Dermis microvascular lymphatic vessel endothelial cell (primary cell): ENCODE measurements around the gene SURF1. TPM values are rescaled to one million over a fixed set of nuclear protein-coding genes. Genes with fewer than 3 reads are reported as not detected.
"Not testable (repeated sequence)": the region's sequence is repeated elsewhere in the genome, so short reads cannot be mapped to it uniquely, and the experiment has no call there.

ENCODE experiments used
- DNase-seq, 2 donors: peaks; one replicate each; pipeline versions ENCODE4 v3.0.0 to v3.0.0-alpha.2; 2010; ENCODE audit warnings: low read depth in 2 of 2
- total RNA-seq: library from RNA; depleted of rRNA; stranded (reverse); fragments of >200 nt; gene quantifications from 2 replicates; pipeline ENCODE4 v1.2.1, GENCODE V29; 2014

The SURF1 gene
- total RNA-seq, 1 donor from 2014 or later, result 21.6 TPM

DNA sequence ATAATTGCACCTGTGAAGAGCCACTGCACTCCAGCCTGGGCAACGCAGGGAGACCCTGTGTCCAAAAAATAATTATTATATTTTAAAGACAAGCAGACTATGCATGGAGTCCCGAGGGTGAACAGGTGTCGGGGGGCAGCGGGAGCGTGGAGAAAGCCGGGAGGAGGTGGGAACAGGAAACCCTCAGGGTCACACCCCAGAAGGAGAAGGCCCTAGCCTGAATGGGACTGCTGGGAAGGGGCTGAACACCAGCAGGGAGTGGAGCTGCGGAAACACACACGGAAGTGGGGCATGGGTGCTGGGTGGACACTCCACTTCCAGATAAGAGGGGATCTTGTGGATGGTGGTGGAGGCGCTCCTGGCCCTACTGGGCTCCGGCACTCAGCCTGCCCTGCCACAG is 33.1 kb downstream of the SURF1 start:
- no peak for DNase-seq

GRCh38 chr9:133322701-133323100 is 33.6 kb downstream of the SURF1 start:
- no peak for DNase-seq

GRCh38 chr9:133321411-133321935 is 34.8 kb downstream of the SURF1 start:
- no peak for DNase-seq

DNA sequence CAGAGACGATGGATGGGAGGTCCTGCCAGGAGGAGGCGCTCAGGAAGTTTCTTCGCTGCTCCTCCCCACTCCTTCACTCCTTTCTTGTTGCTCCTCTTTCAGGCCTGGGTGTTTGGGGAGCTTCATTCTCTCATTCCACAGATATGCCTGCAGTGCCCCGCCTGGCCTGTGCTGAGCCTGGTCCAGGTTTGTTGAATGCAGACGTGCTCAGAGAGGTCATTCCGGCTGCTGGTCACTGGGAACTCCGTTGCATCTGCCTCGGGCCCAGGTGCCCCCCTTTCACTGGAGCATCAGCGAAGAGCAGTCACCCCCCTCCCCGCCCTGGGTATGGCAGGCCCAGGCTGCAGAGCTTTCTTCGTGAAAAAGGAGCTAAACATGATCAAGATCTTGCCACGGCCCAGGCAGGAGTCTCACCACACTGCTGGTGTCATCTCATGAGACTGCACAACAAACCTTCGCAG is 35.8 kb downstream of the SURF1 start:
- DNase-seq, result no peak

DNA sequence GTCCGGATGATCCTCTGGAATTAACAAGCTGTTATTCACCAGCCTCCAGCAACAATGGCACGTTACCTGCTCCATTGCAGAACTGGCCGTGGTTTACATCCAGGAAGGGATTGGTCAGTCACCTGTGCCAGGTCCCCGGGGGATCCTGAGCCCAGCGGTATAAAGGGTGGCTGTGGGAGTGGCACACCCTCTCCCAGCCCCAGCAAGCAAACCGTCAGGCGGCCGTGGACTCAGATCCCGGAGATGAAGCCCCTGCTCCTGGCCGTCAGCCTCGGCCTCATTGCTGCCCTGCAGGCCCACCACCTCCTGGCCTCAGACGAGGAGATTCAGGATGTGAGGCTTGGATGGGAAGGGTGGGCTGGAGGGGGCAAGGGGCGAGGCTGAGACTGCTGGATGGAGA is 38.7 kb downstream of the SURF1 start:
- DNase-seq, result not testable (repeated sequence)

- DNase-seq, result no peak
Measured at GRCh38 chr9:133315997-133316396, 40.3 kb downstream of the SURF1 start.

GRCh38 chr9:133309608-133310007 is 46.7 kb downstream of the SURF1 start:
- no peak for DNase-seq

DNA sequence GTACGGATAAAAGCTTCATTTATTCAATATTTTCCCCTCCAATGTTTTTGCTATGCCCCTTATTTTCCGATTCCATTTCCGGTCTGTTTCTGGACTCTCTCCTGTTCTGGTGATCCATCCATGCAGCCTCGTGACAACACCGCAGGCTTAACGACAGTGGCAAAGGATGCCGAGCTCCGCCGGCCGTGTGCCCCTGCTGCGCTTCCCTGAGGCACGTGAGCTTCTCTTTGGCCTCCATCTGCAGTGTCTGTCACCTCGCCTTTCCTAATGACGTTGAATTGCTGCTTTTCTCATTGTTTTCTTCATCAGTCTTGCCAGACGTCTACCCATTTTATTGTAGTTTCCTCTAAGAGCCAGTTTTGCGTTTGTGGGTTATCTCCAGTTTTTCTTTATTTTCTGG is 49.0 kb downstream of the SURF1 start:
- DNase-seq, result no peak

- peak in 1 of 2 donors; percentile 50 for DNase-seq
Measured at GRCh38 chr9:133306242-133307204, 49.8 kb downstream of the SURF1 start.

- DNase-seq, result no peak
Measured at GRCh38 chr9:133305731-133306130, 50.6 kb downstream of the SURF1 start.

- no peak for DNase-seq
Measured at GRCh38 chr9:133304477-133305377, 51.6 kb downstream of the SURF1 start.

DNA sequence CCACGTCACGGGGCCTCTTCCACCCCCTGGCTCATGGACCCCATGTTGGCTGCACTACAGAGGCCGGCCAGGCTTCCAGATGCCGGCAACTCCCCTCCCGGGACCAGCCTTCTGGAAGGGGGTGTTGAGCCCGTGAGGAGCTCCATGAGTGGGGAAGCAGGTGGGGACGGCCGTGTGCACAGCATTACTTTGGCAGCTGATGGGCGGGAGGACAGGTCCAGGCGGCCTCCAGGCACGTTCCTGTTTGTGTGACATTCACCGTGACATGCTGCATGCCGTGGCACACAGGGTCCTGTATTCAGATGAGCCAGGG is 52.2 kb downstream of the SURF1 start:
- DNase-seq, result no peak

GRCh38 chr9:133303266-133304157 is 52.8 kb downstream of the SURF1 start:
- no peak for DNase-seq

Other genes with a start within 250 kb of the SURF1 start
- 25.4 and 56.5 TPM in 2 replicates for gene RALGDS, start 235.2 kb downstream of the SURF1 start, total RNA-seq
- gene GBGT1, start 192.6 kb downstream of the SURF1 start, total RNA-seq, result 21.3 and 37.7 TPM in 2 replicates
- gene OBP2B, start 147.2 kb downstream of the SURF1 start, total RNA-seq, result not detected in 2 replicates
- 0.39 and 0.63 TPM in 2 replicates for gene ABO, start 81.3 kb downstream of the SURF1 start, total RNA-seq
- gene SURF6, start 20.3 kb downstream of the SURF1 start, total RNA-seq, result 5.3 and 7.3 TPM in 2 replicates
- 10.3 and 19.1 TPM in 2 replicates for gene MED22, start 8.4 kb downstream of the SURF1 start, total RNA-seq
- 1,768 and 1,981 TPM in 2 replicates for gene RPL7A, start 8.3 kb downstream of the SURF1 start, total RNA-seq
- 9.6 and 15.3 TPM in 2 replicates for gene SURF2, start 63 bp upstream of the SURF1 start, total RNA-seq
- 270 and 365 TPM in 2 replicates for gene SURF4, start 19.6 kb upstream of the SURF1 start, total RNA-seq
- gene STKLD1, start 19.9 kb upstream of the SURF1 start, total RNA-seq, result 0.26 and 0.38 TPM in 2 replicates
- gene REXO4, start 61.5 kb upstream of the SURF1 start, total RNA-seq, result 12.1 and 13.3 TPM in 2 replicates
- 0.39 and 1.0 TPM in 2 replicates for gene ADAMTS13, start 65.9 kb upstream of the SURF1 start, total RNA-seq
- 6.5 and 15.2 TPM in 2 replicates for gene CACFD1, start 103.5 kb upstream of the SURF1 start, total RNA-seq
- gene SLC2A6, start 122.6 kb upstream of the SURF1 start, total RNA-seq, result 19.7 and 24.4 TPM in 2 replicates
- not detected in 2 replicates for gene MYMK, start 168.5 kb upstream of the SURF1 start, total RNA-seq
- under 0.01 TPM in 2 replicates for gene ADAMTSL2, start 178.2 kb upstream of the SURF1 start, total RNA-seq